GM23338 (cell line): ENCODE data around the gene LIPM. TPM values are rescaled to one million over a fixed set of nuclear protein-coding genes. Genes with fewer than 3 reads are reported as not detected.

ENCODE experiments used
- ATAC-seq: fragments of 200-7000 bp; cut with Tn5 transposase; 3 replicates; pipeline ENCODE4 v1.9.1; 2020
- DNase-seq: peaks from one replicate; pipeline ENCODE4 v3.0.0-alpha.2; 2015; ENCODE audit warnings: low spot score
- H2AFZ ChIP-seq: fragments of 200-600 bp; sonication (generic); 2 replicates; pipeline ENCODE4 v1.8.0; 2016; ENCODE audit warnings: antibody characterized with exemption, mild to moderate bottlenecking, moderate library complexity
- H3F3A ChIP-seq: fragments of 200-600 bp; sonication (generic); replicated peaks from 2 replicates; pipeline ENCODE4 v1.8.0; 2017; ENCODE audit warnings: antibody characterized with exemption, mixed run types, low read depth
- H3K27ac ChIP-seq: fragments of 200-600 bp; sonication (generic); 2 replicates; pipeline ENCODE4 v1.6.1; 2016; ENCODE audit warnings: low read depth
- H3K27me3 ChIP-seq: fragments of 200-600 bp; sonication (generic); 2 replicates; pipeline ENCODE4 v1.8.0; 2016; ENCODE audit warnings: mild to moderate bottlenecking, mixed run types, moderate library complexity; ENCODE audit not compliant: insufficient read depth
- H3K36me3 ChIP-seq: fragments of 200-600 bp; sonication (generic); 2 replicates; pipeline ENCODE4 v1.8.0; 2016; ENCODE audit warnings: mild to moderate bottlenecking; ENCODE audit not compliant: insufficient read depth
- H3K4me1 ChIP-seq: fragments of 200-600 bp; sonication (generic); 2 replicates; pipeline ENCODE4 v1.8.0; 2016; ENCODE audit warnings: mild to moderate bottlenecking, moderate library complexity; ENCODE audit not compliant: insufficient read depth
- H3K4me2 ChIP-seq: fragments of 200-600 bp; sonication (generic); 2 replicates; pipeline ENCODE4 v1.7.1; 2017; ENCODE audit warnings: mixed run types
- H3K4me3 ChIP-seq: fragments of 200-600 bp; sonication (generic); 2 replicates; pipeline ENCODE4 v1.6.1; 2016; ENCODE audit warnings: mixed run types
- H3K79me2 ChIP-seq: fragments of 200-600 bp; sonication (generic); replicated peaks from 2 replicates; pipeline ENCODE4 v1.8.0; 2017; ENCODE audit warnings: mild to moderate bottlenecking; ENCODE audit not compliant: insufficient read depth
- H3K9me2 ChIP-seq: fragments of 200-600 bp; sonication (generic); 2 replicates; pipeline ENCODE4 v1.8.0; 2017; ENCODE audit not compliant: insufficient read depth
- H4K20me1 ChIP-seq: fragments of 200-600 bp; sonication (generic); replicated peaks from 2 replicates; pipeline ENCODE4 v1.8.0; 2017; ENCODE audit warnings: mild to moderate bottlenecking; ENCODE audit not compliant: insufficient read depth
- H3K27ac Mint-ChIP-seq: 2 replicates; pipeline ENCODE4 v1.8.0; 2020; ENCODE audit warnings: inconsistent platforms, mild to moderate bottlenecking, moderate library complexity, mixed read lengths
- H3K27me3 Mint-ChIP-seq: 3 replicates; pipeline ENCODE4 v1.8.0; 2022; ENCODE audit warnings: low read depth, mild to moderate bottlenecking, moderate library complexity, mixed read lengths, inconsistent platforms; ENCODE audit not compliant: insufficient read depth, poor library complexity
- H3K36me3 Mint-ChIP-seq: 3 replicates; pipeline ENCODE4 v1.8.0; 2021; ENCODE audit warnings: low read depth, mild to moderate bottlenecking, inconsistent platforms, moderate library complexity, mixed read lengths
- H3K4me1 Mint-ChIP-seq: 3 replicates; pipeline ENCODE4 v1.8.0; 2020; ENCODE audit warnings: mild to moderate bottlenecking, inconsistent platforms, mixed read lengths
- H3K4me3 Mint-ChIP-seq: 3 replicates; pipeline ENCODE4 v1.8.0; 2021; ENCODE audit warnings: moderate library complexity, mild to moderate bottlenecking, inconsistent platforms, mixed read lengths
- H3K9me3 Mint-ChIP-seq: 3 replicates; pipeline ENCODE4 v1.8.0; 2020; ENCODE audit warnings: moderate library complexity, mild to moderate bottlenecking, inconsistent platforms, mixed read lengths
- CREB1 ChIP-seq: fragments of 250-450 bp; sonication (Bioruptor Pico); IDR thresholded peaks from 2 replicates; pipeline ENCODE4 v1.5.0; 2020; ENCODE audit warnings: low read depth, mild to moderate bottlenecking, moderate library complexity
- EZH2 ChIP-seq: fragments of 200-600 bp; sonication (generic); IDR thresholded peaks from one replicate; pipeline ENCODE4 v1.8.0; 2017; ENCODE audit warnings: antibody characterized with exemption, mild to moderate bottlenecking, low read depth; ENCODE audit not compliant: unreplicated experiment
- EZH2phosphoT487 ChIP-seq: fragments of 200-600 bp; sonication (generic); IDR thresholded peaks from one replicate; pipeline ENCODE4 v1.8.1; 2018; ENCODE audit warnings: antibody characterized with exemption; ENCODE audit not compliant: unreplicated experiment
- JUNB ChIP-seq: IDR thresholded peaks from one replicate; pipeline ENCODE4 v1.6.1; 2016; ENCODE audit warnings: antibody characterized with exemption; ENCODE audit not compliant: unreplicated experiment
- NANOG ChIP-seq: IDR thresholded peaks from 2 replicates; pipeline ENCODE4 v1.6.1; 2016; ENCODE audit warnings: antibody characterized with exemption, borderline replicate concordance
- POLR2AphosphoS5 ChIP-seq: IDR thresholded peaks from 2 replicates; pipeline ENCODE4 v1.6.1; 2016; ENCODE audit warnings: antibody characterized with exemption, low read depth
- STAT1 ChIP-seq: IDR thresholded peaks from one replicate; pipeline ENCODE4 v1.6.1; 2016; ENCODE audit warnings: antibody characterized with exemption; ENCODE audit not compliant: unreplicated experiment
- ZNF114 ChIP-seq: fragments of 250-450 bp; sonication (Bioruptor Pico); IDR thresholded peaks from 2 replicates; pipeline ENCODE4 v1.5.0; 2020; ENCODE audit warnings: mild to moderate bottlenecking, moderate library complexity
- ZNF331 ChIP-seq: fragments of 250-450 bp; sonication (Bioruptor Pico); IDR thresholded peaks from 2 replicates; pipeline ENCODE4 v1.5.0; 2020; ENCODE audit warnings: low read depth, mild to moderate bottlenecking, moderate library complexity
- polyA plus RNA-seq: library from polyadenylated mRNA; unstranded; fragments of >200 nt; fragmentation: Nextera tagmentation; extraction: Ambion mirVana; gene quantifications from 2 replicates; pipeline ENCODE4 v1.2.1, GENCODE V29; 2016
- total RNA-seq: library from RNA; depleted of rRNA; stranded (reverse); fragments of >200 nt; shearing (Covaris generic); gene quantifications from 2 replicates; pipeline ENCODE4 v1.2.3, GENCODE V29; 2014
- TF ChIP-seq, protein P1 (sequence below): IDR thresholded peaks from 2 replicates; pipeline ENCODE4 v1.6.1; 2016; ENCODE audit warnings: antibody characterized with exemption
- TF ChIP-seq, protein P2 (sequence below), 2 experiments: fragments of 200-600 bp in 1 of 2; sonication (generic) in 1 of 2; conservative IDR thresholded peaks; 2 replicates each; pipeline versions ENCODE4 v1.5.1 to v1.6.1; 2016 to 2017; ENCODE audit warnings: antibody characterized with exemption in 2 of 2, low read depth in 2 of 2, mild to moderate bottlenecking in 2 of 2, moderate library complexity in 1 of 2
- TF ChIP-seq, protein P3 (sequence below): IDR thresholded peaks from one replicate; pipeline ENCODE4 v1.6.1; 2018; ENCODE audit warnings: antibody characterized with exemption; ENCODE audit not compliant: unreplicated experiment
- TF ChIP-seq, protein P4 (sequence below): fragments of 250-450 bp; sonication (Bioruptor Pico); IDR thresholded peaks from 2 replicates; pipeline ENCODE4 v1.5.0; 2020; ENCODE audit warnings: mild to moderate bottlenecking, moderate library complexity

LIPM gene
- total and polyA plus RNA-seq, 2 experiments from 2014 or later, result not detected

DNA sequence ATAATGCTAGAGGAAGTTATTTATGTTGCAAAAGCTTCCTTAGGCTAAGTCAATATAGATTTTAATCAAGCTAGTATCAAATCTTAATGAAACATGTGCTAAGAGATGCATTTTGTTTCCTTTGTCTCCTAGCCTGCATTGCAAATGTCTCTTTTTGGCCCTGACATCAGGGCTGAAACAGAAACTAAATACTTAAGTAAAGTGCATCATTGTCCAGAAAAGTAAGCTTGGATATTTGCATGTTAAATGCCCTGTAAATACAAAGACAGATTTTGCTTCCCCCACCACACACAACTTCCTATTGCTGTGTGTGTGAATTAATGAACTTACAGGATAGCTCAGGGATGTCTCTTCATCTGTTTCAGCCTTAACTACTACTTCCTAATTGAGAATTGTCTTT lies 67.6 kb downstream of the LIPM start:
- H3K27me3 Mint-ChIP-seq, result no peaks in the 10 kb centered on the region
- no peaks in the 10 kb centered on the region for H3K36me3 Mint-ChIP-seq
- ATAC-seq (no peak), DNase-seq (no peak)
- no peak for TF ChIP-seq POLR2AphosphoS5
- TF ChIP-seq CREB1 (CRISPR knock-in tag), result no peak
- TF ChIP-seq ZNF114 (CRISPR knock-in tag), result no peak
- no peak for TF ChIP-seq EZH2
- TF ChIP-seq, protein P1, sequence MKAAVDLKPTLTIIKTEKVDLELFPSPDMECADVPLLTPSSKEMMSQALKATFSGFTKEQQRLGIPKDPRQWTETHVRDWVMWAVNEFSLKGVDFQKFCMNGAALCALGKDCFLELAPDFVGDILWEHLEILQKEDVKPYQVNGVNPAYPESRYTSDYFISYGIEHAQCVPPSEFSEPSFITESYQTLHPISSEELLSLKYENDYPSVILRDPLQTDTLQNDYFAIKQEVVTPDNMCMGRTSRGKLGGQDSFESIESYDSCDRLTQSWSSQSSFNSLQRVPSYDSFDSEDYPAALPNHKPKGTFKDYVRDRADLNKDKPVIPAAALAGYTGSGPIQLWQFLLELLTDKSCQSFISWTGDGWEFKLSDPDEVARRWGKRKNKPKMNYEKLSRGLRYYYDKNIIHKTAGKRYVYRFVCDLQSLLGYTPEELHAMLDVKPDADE, result no peak
- TF ChIP-seq NANOG, result no peak
- no peak for TF ChIP-seq STAT1
- TF ChIP-seq, protein P2, sequence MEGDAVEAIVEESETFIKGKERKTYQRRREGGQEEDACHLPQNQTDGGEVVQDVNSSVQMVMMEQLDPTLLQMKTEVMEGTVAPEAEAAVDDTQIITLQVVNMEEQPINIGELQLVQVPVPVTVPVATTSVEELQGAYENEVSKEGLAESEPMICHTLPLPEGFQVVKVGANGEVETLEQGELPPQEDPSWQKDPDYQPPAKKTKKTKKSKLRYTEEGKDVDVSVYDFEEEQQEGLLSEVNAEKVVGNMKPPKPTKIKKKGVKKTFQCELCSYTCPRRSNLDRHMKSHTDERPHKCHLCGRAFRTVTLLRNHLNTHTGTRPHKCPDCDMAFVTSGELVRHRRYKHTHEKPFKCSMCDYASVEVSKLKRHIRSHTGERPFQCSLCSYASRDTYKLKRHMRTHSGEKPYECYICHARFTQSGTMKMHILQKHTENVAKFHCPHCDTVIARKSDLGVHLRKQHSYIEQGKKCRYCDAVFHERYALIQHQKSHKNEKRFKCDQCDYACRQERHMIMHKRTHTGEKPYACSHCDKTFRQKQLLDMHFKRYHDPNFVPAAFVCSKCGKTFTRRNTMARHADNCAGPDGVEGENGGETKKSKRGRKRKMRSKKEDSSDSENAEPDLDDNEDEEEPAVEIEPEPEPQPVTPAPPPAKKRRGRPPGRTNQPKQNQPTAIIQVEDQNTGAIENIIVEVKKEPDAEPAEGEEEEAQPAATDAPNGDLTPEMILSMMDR (conservative IDR thresholded peaks at IDR 0.05; ENCODE audit: low read depth in 2 of 2), result no peak
- TF ChIP-seq, protein P3, sequence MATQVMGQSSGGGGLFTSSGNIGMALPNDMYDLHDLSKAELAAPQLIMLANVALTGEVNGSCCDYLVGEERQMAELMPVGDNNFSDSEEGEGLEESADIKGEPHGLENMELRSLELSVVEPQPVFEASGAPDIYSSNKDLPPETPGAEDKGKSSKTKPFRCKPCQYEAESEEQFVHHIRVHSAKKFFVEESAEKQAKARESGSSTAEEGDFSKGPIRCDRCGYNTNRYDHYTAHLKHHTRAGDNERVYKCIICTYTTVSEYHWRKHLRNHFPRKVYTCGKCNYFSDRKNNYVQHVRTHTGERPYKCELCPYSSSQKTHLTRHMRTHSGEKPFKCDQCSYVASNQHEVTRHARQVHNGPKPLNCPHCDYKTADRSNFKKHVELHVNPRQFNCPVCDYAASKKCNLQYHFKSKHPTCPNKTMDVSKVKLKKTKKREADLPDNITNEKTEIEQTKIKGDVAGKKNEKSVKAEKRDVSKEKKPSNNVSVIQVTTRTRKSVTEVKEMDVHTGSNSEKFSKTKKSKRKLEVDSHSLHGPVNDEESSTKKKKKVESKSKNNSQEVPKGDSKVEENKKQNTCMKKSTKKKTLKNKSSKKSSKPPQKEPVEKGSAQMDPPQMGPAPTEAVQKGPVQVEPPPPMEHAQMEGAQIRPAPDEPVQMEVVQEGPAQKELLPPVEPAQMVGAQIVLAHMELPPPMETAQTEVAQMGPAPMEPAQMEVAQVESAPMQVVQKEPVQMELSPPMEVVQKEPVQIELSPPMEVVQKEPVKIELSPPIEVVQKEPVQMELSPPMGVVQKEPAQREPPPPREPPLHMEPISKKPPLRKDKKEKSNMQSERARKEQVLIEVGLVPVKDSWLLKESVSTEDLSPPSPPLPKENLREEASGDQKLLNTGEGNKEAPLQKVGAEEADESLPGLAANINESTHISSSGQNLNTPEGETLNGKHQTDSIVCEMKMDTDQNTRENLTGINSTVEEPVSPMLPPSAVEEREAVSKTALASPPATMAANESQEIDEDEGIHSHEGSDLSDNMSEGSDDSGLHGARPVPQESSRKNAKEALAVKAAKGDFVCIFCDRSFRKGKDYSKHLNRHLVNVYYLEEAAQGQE, result no peak
- TF ChIP-seq, protein P4, sequence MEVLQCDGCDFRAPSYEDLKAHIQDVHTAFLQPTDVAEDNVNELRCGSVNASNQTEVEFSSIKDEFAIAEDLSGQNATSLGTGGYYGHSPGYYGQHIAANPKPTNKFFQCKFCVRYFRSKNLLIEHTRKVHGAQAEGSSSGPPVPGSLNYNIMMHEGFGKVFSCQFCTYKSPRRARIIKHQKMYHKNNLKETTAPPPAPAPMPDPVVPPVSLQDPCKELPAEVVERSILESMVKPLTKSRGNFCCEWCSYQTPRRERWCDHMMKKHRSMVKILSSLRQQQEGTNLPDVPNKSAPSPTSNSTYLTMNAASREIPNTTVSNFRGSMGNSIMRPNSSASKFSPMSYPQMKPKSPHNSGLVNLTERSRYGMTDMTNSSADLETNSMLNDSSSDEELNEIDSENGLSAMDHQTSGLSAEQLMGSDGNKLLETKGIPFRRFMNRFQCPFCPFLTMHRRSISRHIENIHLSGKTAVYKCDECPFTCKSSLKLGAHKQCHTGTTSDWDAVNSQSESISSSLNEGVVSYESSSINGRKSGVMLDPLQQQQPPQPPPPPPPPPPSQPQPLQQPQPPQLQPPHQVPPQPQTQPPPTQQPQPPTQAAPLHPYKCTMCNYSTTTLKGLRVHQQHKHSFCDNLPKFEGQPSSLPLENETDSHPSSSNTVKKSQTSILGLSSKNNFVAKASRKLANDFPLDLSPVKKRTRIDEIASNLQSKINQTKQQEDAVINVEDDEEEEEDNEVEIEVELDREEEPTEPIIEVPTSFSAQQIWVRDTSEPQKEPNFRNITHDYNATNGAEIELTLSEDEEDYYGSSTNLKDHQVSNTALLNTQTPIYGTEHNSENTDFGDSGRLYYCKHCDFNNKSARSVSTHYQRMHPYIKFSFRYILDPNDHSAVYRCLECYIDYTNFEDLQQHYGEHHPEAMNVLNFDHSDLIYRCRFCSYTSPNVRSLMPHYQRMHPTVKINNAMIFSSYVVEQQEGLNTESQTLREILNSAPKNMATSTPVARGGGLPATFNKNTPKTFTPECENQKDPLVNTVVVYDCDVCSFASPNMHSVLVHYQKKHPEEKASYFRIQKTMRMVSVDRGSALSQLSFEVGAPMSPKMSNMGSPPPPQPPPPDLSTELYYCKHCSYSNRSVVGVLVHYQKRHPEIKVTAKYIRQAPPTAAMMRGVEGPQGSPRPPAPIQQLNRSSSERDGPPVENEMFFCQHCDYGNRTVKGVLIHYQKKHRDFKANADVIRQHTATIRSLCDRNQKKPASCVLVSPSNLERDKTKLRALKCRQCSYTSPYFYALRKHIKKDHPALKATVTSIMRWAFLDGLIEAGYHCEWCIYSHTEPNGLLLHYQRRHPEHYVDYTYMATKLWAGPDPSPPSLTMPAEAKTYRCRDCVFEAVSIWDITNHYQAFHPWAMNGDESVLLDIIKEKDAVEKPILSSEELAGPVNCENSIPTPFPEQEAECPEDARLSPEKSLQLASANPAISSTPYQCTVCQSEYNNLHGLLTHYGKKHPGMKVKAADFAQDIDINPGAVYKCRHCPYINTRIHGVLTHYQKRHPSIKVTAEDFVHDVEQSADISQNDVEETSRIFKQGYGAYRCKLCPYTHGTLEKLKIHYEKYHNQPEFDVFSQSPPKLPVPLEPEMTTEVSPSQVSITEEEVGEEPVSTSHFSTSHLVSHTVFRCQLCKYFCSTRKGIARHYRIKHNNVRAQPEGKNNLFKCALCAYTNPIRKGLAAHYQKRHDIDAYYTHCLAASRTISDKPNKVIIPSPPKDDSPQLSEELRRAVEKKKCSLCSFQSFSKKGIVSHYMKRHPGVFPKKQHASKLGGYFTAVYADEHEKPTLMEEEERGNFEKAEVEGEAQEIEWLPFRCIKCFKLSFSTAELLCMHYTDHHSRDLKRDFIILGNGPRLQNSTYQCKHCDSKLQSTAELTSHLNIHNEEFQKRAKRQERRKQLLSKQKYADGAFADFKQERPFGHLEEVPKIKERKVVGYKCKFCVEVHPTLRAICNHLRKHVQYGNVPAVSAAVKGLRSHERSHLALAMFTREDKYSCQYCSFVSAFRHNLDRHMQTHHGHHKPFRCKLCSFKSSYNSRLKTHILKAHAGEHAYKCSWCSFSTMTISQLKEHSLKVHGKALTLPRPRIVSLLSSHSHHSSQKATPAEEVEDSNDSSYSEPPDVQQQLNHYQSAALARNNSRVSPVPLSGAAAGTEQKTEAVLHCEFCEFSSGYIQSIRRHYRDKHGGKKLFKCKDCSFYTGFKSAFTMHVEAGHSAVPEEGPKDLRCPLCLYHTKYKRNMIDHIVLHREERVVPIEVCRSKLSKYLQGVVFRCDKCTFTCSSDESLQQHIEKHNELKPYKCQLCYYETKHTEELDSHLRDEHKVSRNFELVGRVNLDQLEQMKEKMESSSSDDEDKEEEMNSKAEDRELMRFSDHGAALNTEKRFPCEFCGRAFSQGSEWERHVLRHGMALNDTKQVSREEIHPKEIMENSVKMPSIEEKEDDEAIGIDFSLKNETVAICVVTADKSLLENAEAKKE, result no peak
- TF ChIP-seq JUNB, result no peak
- no peak for TF ChIP-seq EZH2phosphoT487
- TF ChIP-seq ZNF331 (CRISPR knock-in tag), result no peak
- Histone ChIP-seq H3K27me3 (no peaks in the 10 kb centered on the region), H3K9me2 (no peaks in the 10 kb centered on the region), H3K27ac (no peak overlapping the region; the same call in 1 of the 2 replicates), H3K36me3 (no peaks in the 10 kb centered on the region), H3F3A (no peaks in the 10 kb centered on the region), H3K4me2 (no peak overlapping the region), H3K79me2 (no peaks in the 10 kb centered on the region), H3K4me3 (no peak overlapping the region), H3K4me1 (peaks cover 6% of the 10 kb centered on the region), H2AFZ (peak overlapping the region; percentile 63; the same call in 1 of the 2 replicates), H4K20me1 (no peaks in the 10 kb centered on the region)
- H3K27ac Mint-ChIP-seq, result no peak overlapping the region
- no peaks in the 10 kb centered on the region for H3K9me3 Mint-ChIP-seq
- H3K4me1 Mint-ChIP-seq, result peaks cover 3% of the 10 kb centered on the region; the same call in 2 of the 3 replicates
- no peak overlapping the region for H3K4me3 Mint-ChIP-seq
